HepG2 (cell line): ENCODE data around the gene C22orf31. TPM values are rescaled to one million over a fixed set of nuclear protein-coding genes. Genes with fewer than 3 reads are reported as not detected.

Source experiments
- AHR ChIP-seq: IDR thresholded peaks from 2 replicates; pipeline ENCODE4 v1.6.1; 2018; ENCODE audit warnings: missing genetic modification reagents, missing compliant biosample characterization
- ARHGAP35 ChIP-seq: sonication (generic); formaldehyde crosslinking; IDR thresholded peaks from 2 replicates; pipeline ENCODE4 v1.9.0; 2022; ENCODE audit warnings: mild to moderate bottlenecking, inconsistent platforms, moderate library complexity, missing genetic modification reagents, borderline replicate concordance
- CSRNP1 ChIP-seq: sonication (generic); formaldehyde crosslinking; IDR thresholded peaks from 2 replicates; pipeline ENCODE4 v1.8.1; 2023; ENCODE audit warnings: mild to moderate bottlenecking, missing genetic modification reagents
- ERF ChIP-seq: IDR thresholded peaks from 2 replicates; pipeline ENCODE4 v1.6.1; 2018; ENCODE audit warnings: missing biosample characterization, missing genetic modification reagents
- MAZ ChIP-seq, 2 experiments: sonication (generic) in 1 of 2; formaldehyde crosslinking in 1 of 2; IDR thresholded peaks; 2 replicates each; pipeline versions ENCODE4 v1.5.0 to v1.6.1; 2012 to 2020; ENCODE audit warnings: low read depth in 2 of 2, mild to moderate bottlenecking in 2 of 2, borderline replicate concordance in 1 of 2, improper control_type of control experiment in 1 of 2, low read length in 1 of 2, missing genetic modification reagents in 1 of 2, moderate library complexity in 1 of 2
- NCOA2 ChIP-seq: sonication (generic); formaldehyde crosslinking; IDR thresholded peaks from 2 replicates; pipeline ENCODE4 v1.8.0; 2022; ENCODE audit warnings: inconsistent platforms
- NFIC ChIP-seq: IDR thresholded peaks from 2 replicates; pipeline ENCODE4 v1.6.1; 2012; ENCODE audit warnings: mild to moderate bottlenecking, low read length, inconsistent platforms
- PATZ1 ChIP-seq: sonication (generic); formaldehyde crosslinking; IDR thresholded peaks from 2 replicates; pipeline ENCODE4 v1.4.0; 2020; ENCODE audit warnings: missing genetic modification reagents
- PLRG1 ChIP-seq: fragments of 450-650 bp; conservative IDR thresholded peaks from 2 replicates; pipeline ENCODE4 v1.6.1; 2016
- SP2 ChIP-seq: sonication (generic); formaldehyde crosslinking; IDR thresholded peaks from 2 replicates; pipeline ENCODE4 v1.5.1; 2020; ENCODE audit warnings: mild to moderate bottlenecking, missing genetic modification reagents
- TFE3 ChIP-seq: IDR thresholded peaks from 2 replicates; pipeline ENCODE4 v1.6.1; 2016
- ZBTB20 ChIP-seq: sonication (generic); formaldehyde crosslinking; IDR thresholded peaks from 2 replicates; pipeline ENCODE4 v1.8.1; 2023; ENCODE audit warnings: missing genetic modification reagents, low read depth, mild to moderate bottlenecking, borderline replicate concordance
- ZNF12 ChIP-seq: sonication (generic); formaldehyde crosslinking; IDR thresholded peaks from 2 replicates; pipeline ENCODE4 v1.5.0; 2020; ENCODE audit warnings: missing genetic modification reagents
- ZNF329 ChIP-seq: sonication (generic); formaldehyde crosslinking; IDR thresholded peaks from 2 replicates; pipeline ENCODE4 v1.9.0; 2021; ENCODE audit warnings: low read depth, mild to moderate bottlenecking, missing genetic modification reagents
- ZNF530 ChIP-seq: sonication (generic); formaldehyde crosslinking; IDR thresholded peaks from 2 replicates; pipeline ENCODE4 v1.5.0; 2020; ENCODE audit warnings: low read depth, mild to moderate bottlenecking, missing genetic modification reagents
- ZNF562 ChIP-seq: sonication (generic); formaldehyde crosslinking; IDR thresholded peaks from 2 replicates; pipeline ENCODE4 v1.8.0; 2022; ENCODE audit warnings: missing genetic modification reagents, borderline replicate concordance
- ZNF614 ChIP-seq: IDR thresholded peaks from 2 replicates; pipeline ENCODE4 v1.6.1; 2018; ENCODE audit warnings: missing biosample characterization, missing genetic modification reagents, inconsistent platforms, borderline replicate concordance
- ZNF747 ChIP-seq: sonication (generic); formaldehyde crosslinking; IDR thresholded peaks from 2 replicates; pipeline ENCODE4 v1.8.1; 2023; ENCODE audit warnings: missing genetic modification reagents, mild to moderate bottlenecking, borderline replicate concordance
- ZNF761 ChIP-seq: sonication (generic); formaldehyde crosslinking; conservative IDR thresholded peaks from 2 replicates; pipeline ENCODE4 v1.4.0; 2020; ENCODE audit warnings: mild to moderate bottlenecking, missing genetic modification reagents
- polyA plus RNA-seq, 8 experiments: library from polyadenylated mRNA; depleted of rRNA in 3 of 8; stranded (reverse) in 7 of 8; unstranded in 1 of 8; fragments of >200 nt; fragmentation: Illumina TruSeq in 4 of 8; extraction: Trizol in 4 of 8; gene quantifications; 2 replicates each; pipeline versions ENCODE4 v1.2.1 to v1.2.3, GENCODE V29; 2011 to 2016; ENCODE audit warnings: low read depth in 4 of 8, missing spikeins in 1 of 8, mixed read lengths in 1 of 8; ENCODE audit not compliant: insufficient read depth in 1 of 8
- total RNA-seq, 5 experiments: library from RNA; depleted of rRNA; stranded (reverse); fragments of >200 nt; fragmentation: Illumina TruSeq; extraction: Trizol; gene quantifications; 2 replicates each; pipeline ENCODE4 v1.2.3, GENCODE V29; 2016; ENCODE audit warnings: low read depth in 1 of 5

C22orf31 gene
- total and polyA plus RNA-seq, 2 of the 13 experiments (the other 11 are each of a cell fraction or from before 2014, with no cell fraction given) = not detected

- TF ChIP-seq ZBTB20 = peak; percentile 71; the same call in 1 of the 2 replicates
- no peak for TF ChIP-seq NFIC
- peak; percentile 54 for TF ChIP-seq ERF (CRISPR knock-in tag)
- TF ChIP-seq SP2 = no peak
- peak; percentile 56 for TF ChIP-seq TFE3 (CRISPR knock-in tag)
- TF ChIP-seq ZNF329 (CRISPR knock-in tag) = no peak
- no peak for TF ChIP-seq PLRG1
- no peak for TF ChIP-seq ZNF12 (CRISPR knock-in tag)
- TF ChIP-seq ZNF747 (CRISPR knock-in tag) = peak; percentile 54; the same call in 1 of the 2 replicates
- no peak for TF ChIP-seq MAZ (IDR thresholded peaks at IDR 0.05; ENCODE audit: borderline replicate concordance, low read depth, low read length)
- 0 out of 2 replicates have a peak, but pooled peaks have one; percentile 39 for TF ChIP-seq MAZ (CRISPR knock-in tag; IDR thresholded peaks at IDR 0.05; ENCODE audit: low read depth)
- peak; percentile 41; the same call in 1 of the 2 replicates for TF ChIP-seq PATZ1 (CRISPR knock-in tag)
- peak; percentile 87 for TF ChIP-seq NCOA2 (CRISPR knock-in tag)
- no peak for TF ChIP-seq ZNF614 (CRISPR knock-in tag)
- TF ChIP-seq ZNF761 (CRISPR knock-in tag) = no peak
- TF ChIP-seq ZNF530 (CRISPR knock-in tag) = no peak
- no peak; the same call in 1 of the 2 replicates for TF ChIP-seq ARHGAP35 (CRISPR knock-in tag)
- TF ChIP-seq AHR = no peak
- peak; percentile 59; the same call in 1 of the 2 replicates for TF ChIP-seq CSRNP1
- TF ChIP-seq ZNF562 (CRISPR knock-in tag) = no peak
These were observed 35.4 kb upstream of the C22orf31 start (continued) for GRCh38 chr22:29096736-29097669.
